H9 (cell line): Measurements from ENCODE around the gene INSR. TPM values are rescaled to one million over a fixed set of nuclear protein-coding genes. Genes with fewer than 3 reads are reported as not detected.

Source experiments
- DNase-seq: peaks from one replicate; pipeline ENCODE4 v3.0.0-alpha.2; 2017
- H2AFZ ChIP-seq: one replicate; pipeline ENCODE4 v1.6.1; 2013; ENCODE audit warnings: mild to moderate bottlenecking, low read length, control low read depth, moderate library complexity
- H2AK5ac ChIP-seq: 2 replicates; pipeline ENCODE4 v1.6.1; 2013; ENCODE audit warnings: low read length, control low read depth, mixed read lengths; ENCODE audit not compliant: insufficient read length
- H2BK120ac ChIP-seq: one replicate; pipeline ENCODE4 v1.6.1; 2013; ENCODE audit warnings: low read depth, mild to moderate bottlenecking, low read length, control low read depth, inconsistent platforms; ENCODE audit not compliant: poor library complexity, severe bottlenecking
- H2BK12ac ChIP-seq: 2 replicates; pipeline ENCODE4 v1.6.1; 2013; ENCODE audit warnings: low read length, control low read depth, mixed read lengths, low read depth; ENCODE audit not compliant: insufficient read length
- H2BK15ac ChIP-seq: 2 replicates; pipeline ENCODE4 v1.6.1; 2013; ENCODE audit warnings: low read depth, low read length, control low read depth
- H2BK20ac ChIP-seq: one replicate; pipeline ENCODE4 v1.6.1; 2013; ENCODE audit warnings: low read depth, mild to moderate bottlenecking, low read length, control low read depth, inconsistent platforms; ENCODE audit not compliant: poor library complexity, severe bottlenecking
- H2BK5ac ChIP-seq: 2 replicates; pipeline ENCODE4 v1.6.1; 2013; ENCODE audit warnings: low read length, control low read depth, mixed read lengths; ENCODE audit not compliant: insufficient read length
- H3K14ac ChIP-seq: 2 replicates; pipeline ENCODE4 v1.6.1; 2013; ENCODE audit warnings: low read length, control low read depth; ENCODE audit not compliant: insufficient read depth
- H3K18ac ChIP-seq: 2 replicates; pipeline ENCODE4 v1.6.1; 2013; ENCODE audit warnings: low read depth, mild to moderate bottlenecking, mixed read lengths, low read length, control low read depth; ENCODE audit not compliant: insufficient read length
- H3K23ac ChIP-seq: 2 replicates; pipeline ENCODE4 v1.6.1; 2013; ENCODE audit warnings: low read length, control low read depth, mixed read lengths, low read depth; ENCODE audit not compliant: insufficient read length
- H3K23me2 ChIP-seq: 2 replicates; pipeline ENCODE4 v1.6.1; 2013; ENCODE audit warnings: low read depth, mild to moderate bottlenecking, mixed read lengths, low read length, control low read depth; ENCODE audit not compliant: insufficient read length, poor library complexity, severe bottlenecking
- H3K27ac ChIP-seq: 2 replicates; pipeline ENCODE4 v1.5.1; 2013; ENCODE audit warnings: low read length, control low read depth, mixed read lengths, low read depth; ENCODE audit not compliant: insufficient read length
- H3K27me3 ChIP-seq: 2 replicates; pipeline ENCODE4 v1.6.1; 2013; ENCODE audit warnings: low read length, control low read depth, inconsistent platforms; ENCODE audit not compliant: insufficient read depth
- H3K4ac ChIP-seq: 2 replicates; pipeline ENCODE4 v1.6.1; 2013; ENCODE audit warnings: low read depth, mild to moderate bottlenecking, control low read depth, inconsistent platforms, low read length, moderate library complexity
- H3K4me1 ChIP-seq: 2 replicates; pipeline ENCODE4 v1.6.1; 2013; ENCODE audit warnings: low read length, control low read depth, inconsistent platforms; ENCODE audit not compliant: insufficient read depth
- H3K4me2 ChIP-seq: 2 replicates; pipeline ENCODE4 v1.6.1; 2013; ENCODE audit warnings: low read length, control low read depth, mixed read lengths; ENCODE audit not compliant: insufficient read length, insufficient read depth
- H3K56ac ChIP-seq: 2 replicates; pipeline ENCODE4 v1.6.1; 2013; ENCODE audit warnings: low read depth, mild to moderate bottlenecking, mixed read lengths, low read length, control low read depth; ENCODE audit not compliant: insufficient read length
- H3K79me1 ChIP-seq: 2 replicates; pipeline ENCODE4 v1.6.1; 2013; ENCODE audit warnings: low read depth, mild to moderate bottlenecking, moderate library complexity, low read length, control low read depth, inconsistent platforms; ENCODE audit not compliant: insufficient read depth, poor library complexity, severe bottlenecking
- H3K79me2 ChIP-seq: 2 replicates; pipeline ENCODE4 v1.6.1; 2013; ENCODE audit warnings: low read length, control low read depth, inconsistent platforms; ENCODE audit not compliant: insufficient read depth
- H3K9ac ChIP-seq: 2 replicates; pipeline ENCODE4 v1.6.1; 2013; ENCODE audit warnings: low read length, control low read depth, mixed read lengths; ENCODE audit not compliant: insufficient read length; ENCODE audit errors: extremely low read depth
- H3K9me3 ChIP-seq: one replicate; pipeline ENCODE4 v1.6.1; 2013; ENCODE audit warnings: low read depth, low read length, inconsistent platforms; ENCODE audit not compliant: control insufficient read depth
- H3T11ph ChIP-seq: one replicate; pipeline ENCODE4 v1.6.1; 2013; ENCODE audit warnings: mild to moderate bottlenecking, low read length, control low read depth, inconsistent platforms
- H4K20me1 ChIP-seq: one replicate; pipeline ENCODE4 v1.6.1; 2013; ENCODE audit not compliant: control insufficient read depth, insufficient read length, insufficient read depth
- H4K5ac ChIP-seq: 2 replicates; pipeline ENCODE4 v1.6.1; 2013; ENCODE audit warnings: low read depth, mild to moderate bottlenecking, mixed read lengths, low read length, control low read depth; ENCODE audit not compliant: insufficient read length
- H4K8ac ChIP-seq: replicated peaks from 2 replicates; pipeline ENCODE4 v1.6.1; 2013; ENCODE audit warnings: low read length, control low read depth, mixed read lengths, low read depth; ENCODE audit not compliant: insufficient read length
- H4K91ac ChIP-seq: 2 replicates; pipeline ENCODE4 v1.6.1; 2013; ENCODE audit warnings: low read depth, mild to moderate bottlenecking, moderate library complexity, mixed read lengths, low read length, control low read depth; ENCODE audit not compliant: insufficient read length
- H3K27ac Mint-ChIP-seq, 3 experiments: 2 replicates in 2 of 3; 3 replicates in 1 of 3; pipeline ENCODE4 v1.8.0; 2020 to 2021; ENCODE audit warnings: mixed read lengths in 3 of 3, mild to moderate bottlenecking in 1 of 3, moderate library complexity in 1 of 3
- H3K27me3 Mint-ChIP-seq: 2 replicates; pipeline ENCODE4 v1.8.0; 2021; ENCODE audit warnings: low read depth, mild to moderate bottlenecking, moderate library complexity, mixed read lengths
- H3K36me3 Mint-ChIP-seq, 3 experiments: 2 replicates in 2 of 3; 3 replicates in 1 of 3; pipeline ENCODE4 v1.8.0; 2020 to 2021; ENCODE audit warnings: low read depth in 3 of 3, mixed read lengths in 3 of 3; ENCODE audit not compliant: insufficient read depth in 1 of 3
- H3K4me1 Mint-ChIP-seq, 2 experiments: 2 replicates each; pipeline ENCODE4 v1.8.0; 2020; ENCODE audit warnings: mixed read lengths in 2 of 2
- H3K4me3 Mint-ChIP-seq, 2 experiments: 2 replicates in 1 of 2; 3 replicates in 1 of 2; pipeline ENCODE4 v1.8.0; 2020 to 2021; ENCODE audit warnings: mild to moderate bottlenecking in 2 of 2, mixed read lengths in 2 of 2, moderate library complexity in 1 of 2
- H3K9me3 Mint-ChIP-seq, 2 experiments: 2 replicates in 1 of 2; 3 replicates in 1 of 2; pipeline ENCODE4 v1.8.0; 2020; ENCODE audit warnings: mild to moderate bottlenecking in 2 of 2, mixed read lengths in 2 of 2, moderate library complexity in 1 of 2
- WGBS: extraction: QIAGEN DNeasy Blood & Tissue Kit; methylation state at CpG from one replicate; pipeline ENCODE4 v1.1.7; 2013; ENCODE audit warnings: missing lambda C conversion rate, low lambda C conversion rate, mixed read lengths; ENCODE audit not compliant: insufficient read length; ENCODE audit errors: extremely low coverage; 5-methylcytosine and 5-hydroxymethylcytosine counted together
- total RNA-seq: library from RNA; stranded (reverse); gene quantifications from 2 replicates; pipeline ENCODE4 v1.2.1, GENCODE V29; 2021
- TF ChIP-seq, protein P1 (sequence below): fragments of 200-600 bp; sonication (generic); conservative IDR thresholded peaks from 3 replicates; pipeline ENCODE4 v1.8.0; 2021; ENCODE audit warnings: antibody characterized with exemption, mild to moderate bottlenecking

INSR gene
- total RNA-seq, 1 experiment from 2014 or later: 39.8 TPM

DNA sequence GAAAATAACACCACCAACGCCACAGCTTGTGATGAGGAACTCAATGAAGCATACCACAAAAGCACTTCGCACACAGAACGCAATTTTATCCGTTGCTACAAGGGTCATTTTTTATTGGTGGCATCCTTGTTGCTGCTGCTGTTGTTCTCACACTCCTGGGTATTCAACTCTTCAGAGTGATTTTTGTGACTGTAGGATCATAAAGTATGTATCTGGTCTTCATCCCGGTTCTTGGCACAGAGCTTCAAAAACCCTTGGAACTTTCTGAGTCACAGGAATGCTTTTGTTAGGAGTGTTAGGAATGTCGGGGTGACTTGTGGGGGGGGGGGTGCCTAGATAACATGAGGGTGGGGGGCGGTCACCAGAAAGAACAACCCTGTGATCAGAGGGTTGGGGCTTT lies 116.3 kb downstream of the INSR start:
- WGBS: no CpG with 5 or more reads among the region's 7 CpGs
- no peak overlapping the region for H3K14ac ChIP-seq
- no peak overlapping the region for H3K4me2 ChIP-seq
- Mint-ChIP-seq H3K9me3 (peaks cover 0 to 2% of the 10 kb centered on the region in 2 experiments; a peak in 2 of 5 replicates), H3K27me3 (no peaks in the 10 kb centered on the region), H3K4me3 (no peak overlapping the region), H3K27ac (no peak overlapping the region), H3K36me3 (peaks cover 12 to 21% (median 19%) of the 10 kb centered on the region in 3 experiments), H3K4me1 (no peaks in the 10 kb centered on the region)
- no peak overlapping the region for H3K27ac ChIP-seq
- H4K8ac ChIP-seq: no peak overlapping the region
- no peak overlapping the region for H3K4ac ChIP-seq
- H3K56ac ChIP-seq: no peak overlapping the region
- H4K20me1 ChIP-seq: no peaks in the 10 kb centered on the region
- H2BK120ac ChIP-seq: no peak overlapping the region
- no peak for DNase-seq
- H3K27me3 ChIP-seq: no peaks in the 10 kb centered on the region
- TF ChIP-seq, protein P1, sequence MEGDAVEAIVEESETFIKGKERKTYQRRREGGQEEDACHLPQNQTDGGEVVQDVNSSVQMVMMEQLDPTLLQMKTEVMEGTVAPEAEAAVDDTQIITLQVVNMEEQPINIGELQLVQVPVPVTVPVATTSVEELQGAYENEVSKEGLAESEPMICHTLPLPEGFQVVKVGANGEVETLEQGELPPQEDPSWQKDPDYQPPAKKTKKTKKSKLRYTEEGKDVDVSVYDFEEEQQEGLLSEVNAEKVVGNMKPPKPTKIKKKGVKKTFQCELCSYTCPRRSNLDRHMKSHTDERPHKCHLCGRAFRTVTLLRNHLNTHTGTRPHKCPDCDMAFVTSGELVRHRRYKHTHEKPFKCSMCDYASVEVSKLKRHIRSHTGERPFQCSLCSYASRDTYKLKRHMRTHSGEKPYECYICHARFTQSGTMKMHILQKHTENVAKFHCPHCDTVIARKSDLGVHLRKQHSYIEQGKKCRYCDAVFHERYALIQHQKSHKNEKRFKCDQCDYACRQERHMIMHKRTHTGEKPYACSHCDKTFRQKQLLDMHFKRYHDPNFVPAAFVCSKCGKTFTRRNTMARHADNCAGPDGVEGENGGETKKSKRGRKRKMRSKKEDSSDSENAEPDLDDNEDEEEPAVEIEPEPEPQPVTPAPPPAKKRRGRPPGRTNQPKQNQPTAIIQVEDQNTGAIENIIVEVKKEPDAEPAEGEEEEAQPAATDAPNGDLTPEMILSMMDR: no peak
- no peaks in the 10 kb centered on the region for H3K79me2 ChIP-seq
- H2AFZ ChIP-seq: no peak overlapping the region
- H3K18ac ChIP-seq: no peak overlapping the region
- H3K4me1 ChIP-seq: no peaks in the 10 kb centered on the region
- no peak overlapping the region for H2BK12ac ChIP-seq
- no peak overlapping the region for H4K5ac ChIP-seq
- H2BK5ac ChIP-seq: no peak overlapping the region
- no peaks in the 10 kb centered on the region for H3K23me2 ChIP-seq
- no peak overlapping the region for H2BK15ac ChIP-seq
- no peaks in the 10 kb centered on the region for H3K79me1 ChIP-seq
- no peak overlapping the region for H3T11ph ChIP-seq
- no peak overlapping the region for H2BK20ac ChIP-seq
- H3K9me3 ChIP-seq: no peaks in the 10 kb centered on the region
- no peak overlapping the region for H3K23ac ChIP-seq
- H4K91ac ChIP-seq: no peak overlapping the region
- no peak overlapping the region for H2AK5ac ChIP-seq
- H3K9ac ChIP-seq: no peak overlapping the region
